NB4 (cell line): ENCODE results near the gene CGNL1.

Experiments used
- DNase-seq: peaks from one replicate; pipeline ENCODE4 v3.0.0; 2010; ENCODE audit warnings: low read depth
- H3K4me3 ChIP-seq: one replicate; pipeline ENCODE4 v1.5.1; 2011; ENCODE audit warnings: mild to moderate bottlenecking, low read depth, low read length, moderate library complexity
- MYC ChIP-seq: IDR thresholded peaks from 2 replicates; pipeline ENCODE4 v1.6.1; 2011; ENCODE audit warnings: low read depth, low read length
- POLR2A ChIP-seq: IDR thresholded peaks from 2 replicates; pipeline ENCODE4 v1.6.1; 2011; ENCODE audit warnings: mild to moderate bottlenecking; ENCODE audit not compliant: insufficient read length; ENCODE audit errors: extremely low read depth
- TF ChIP-seq, protein P1 (sequence below): IDR thresholded peaks from one replicate; pipeline ENCODE4 v1.5.1; 2012; ENCODE audit warnings: low read depth, low read length
- TF ChIP-seq, protein P2 (sequence below): IDR thresholded peaks from 2 replicates; pipeline ENCODE4 v1.6.1; 2011; ENCODE audit warnings: low read depth, low read length

Gene CGNL1

DNA sequence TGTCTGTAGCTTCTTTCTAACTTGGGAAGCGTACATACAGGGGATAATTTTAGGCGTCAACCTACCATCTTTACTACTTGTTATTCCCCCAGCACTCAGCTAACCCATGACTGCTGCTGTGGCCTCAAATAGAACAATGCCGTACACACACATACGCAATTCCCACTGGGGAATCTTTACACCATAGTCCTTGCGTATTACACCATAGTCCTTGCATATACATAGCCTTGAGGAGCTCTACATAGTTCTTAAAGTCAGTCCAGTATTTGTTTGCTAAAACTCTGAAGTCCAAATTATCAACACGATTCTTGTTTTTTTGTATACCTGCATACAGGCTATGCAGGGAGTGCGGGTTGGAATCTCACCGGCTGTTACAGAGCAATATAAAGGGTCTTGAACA, 67.2 kb downstream of the CGNL1 start:
- DNase-seq = peak; percentile 40
- TF ChIP-seq, protein P1, sequence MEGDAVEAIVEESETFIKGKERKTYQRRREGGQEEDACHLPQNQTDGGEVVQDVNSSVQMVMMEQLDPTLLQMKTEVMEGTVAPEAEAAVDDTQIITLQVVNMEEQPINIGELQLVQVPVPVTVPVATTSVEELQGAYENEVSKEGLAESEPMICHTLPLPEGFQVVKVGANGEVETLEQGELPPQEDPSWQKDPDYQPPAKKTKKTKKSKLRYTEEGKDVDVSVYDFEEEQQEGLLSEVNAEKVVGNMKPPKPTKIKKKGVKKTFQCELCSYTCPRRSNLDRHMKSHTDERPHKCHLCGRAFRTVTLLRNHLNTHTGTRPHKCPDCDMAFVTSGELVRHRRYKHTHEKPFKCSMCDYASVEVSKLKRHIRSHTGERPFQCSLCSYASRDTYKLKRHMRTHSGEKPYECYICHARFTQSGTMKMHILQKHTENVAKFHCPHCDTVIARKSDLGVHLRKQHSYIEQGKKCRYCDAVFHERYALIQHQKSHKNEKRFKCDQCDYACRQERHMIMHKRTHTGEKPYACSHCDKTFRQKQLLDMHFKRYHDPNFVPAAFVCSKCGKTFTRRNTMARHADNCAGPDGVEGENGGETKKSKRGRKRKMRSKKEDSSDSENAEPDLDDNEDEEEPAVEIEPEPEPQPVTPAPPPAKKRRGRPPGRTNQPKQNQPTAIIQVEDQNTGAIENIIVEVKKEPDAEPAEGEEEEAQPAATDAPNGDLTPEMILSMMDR = no peak
- TF ChIP-seq MYC (no peak), POLR2A (no peak)
- TF ChIP-seq, protein P2, sequence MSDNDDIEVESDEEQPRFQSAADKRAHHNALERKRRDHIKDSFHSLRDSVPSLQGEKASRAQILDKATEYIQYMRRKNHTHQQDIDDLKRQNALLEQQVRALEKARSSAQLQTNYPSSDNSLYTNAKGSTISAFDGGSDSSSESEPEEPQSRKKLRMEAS = no peak

DNA sequence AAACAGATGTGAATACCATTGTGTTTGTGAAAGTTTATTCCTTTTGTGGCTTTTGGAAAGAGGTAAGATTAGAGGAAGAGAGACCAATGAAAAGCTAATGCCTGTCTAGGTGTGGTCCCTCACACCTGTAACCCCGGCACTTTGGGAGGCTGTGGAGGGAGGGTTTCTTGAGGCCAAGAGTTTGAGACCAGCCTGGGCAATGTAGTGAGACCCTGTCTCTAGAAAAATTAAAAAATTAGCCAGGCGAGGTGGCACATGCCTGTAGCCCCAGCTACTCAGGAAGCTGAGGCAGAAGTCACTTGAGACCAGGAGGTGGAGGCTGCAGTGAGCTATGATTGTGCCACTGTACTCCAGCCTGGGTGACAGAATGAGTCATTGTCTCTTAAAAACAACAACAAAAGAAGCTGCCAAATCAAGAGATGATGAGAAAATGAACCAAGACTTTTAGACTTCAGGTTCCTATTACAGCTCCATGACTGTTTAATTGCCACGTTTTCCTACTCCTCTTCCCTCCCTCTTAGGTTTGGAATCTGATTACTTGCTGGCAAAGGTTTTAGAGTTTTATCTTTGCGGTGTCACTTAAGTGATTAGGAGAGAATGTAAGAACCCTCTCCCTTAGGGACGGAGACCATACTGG, 68.7 kb downstream of the CGNL1 start:
- TF ChIP-seq, protein P1 = no peak
- TF ChIP-seq MYC (no peak), POLR2A (no peak)
- TF ChIP-seq, protein P2 = no peak
- DNase-seq = peak; percentile 29
- H3K4me3 ChIP-seq = no peak overlapping the region

More for the DNA sequence above, 67.2 kb downstream of the CGNL1 start:
- H3K4me3 ChIP-seq = no peak overlapping the region

DNA sequence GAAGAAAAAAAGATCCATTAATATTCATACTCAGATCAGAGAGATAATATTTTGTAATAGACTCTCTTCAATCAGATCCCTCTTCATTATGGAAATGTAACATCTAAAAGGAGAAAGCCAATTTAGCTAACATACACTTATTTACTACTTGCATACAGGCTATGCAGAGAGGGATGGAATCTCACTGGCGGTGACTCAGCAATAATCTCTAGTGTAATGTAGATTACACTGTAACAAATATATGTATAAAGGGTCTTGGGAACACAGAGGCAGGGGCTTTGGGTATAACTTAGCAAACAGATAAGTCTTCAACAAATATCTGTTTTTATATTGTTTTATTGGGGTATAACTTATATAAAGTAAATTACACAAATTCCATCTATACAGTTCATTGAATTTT, 69.6 kb downstream of the CGNL1 start:
- H3K4me3 ChIP-seq = no peak overlapping the region
- TF ChIP-seq, protein P2 = no peak
- TF ChIP-seq, protein P1 = no peak
- TF ChIP-seq POLR2A (no peak), MYC (no peak)
- no peak for DNase-seq

DNA sequence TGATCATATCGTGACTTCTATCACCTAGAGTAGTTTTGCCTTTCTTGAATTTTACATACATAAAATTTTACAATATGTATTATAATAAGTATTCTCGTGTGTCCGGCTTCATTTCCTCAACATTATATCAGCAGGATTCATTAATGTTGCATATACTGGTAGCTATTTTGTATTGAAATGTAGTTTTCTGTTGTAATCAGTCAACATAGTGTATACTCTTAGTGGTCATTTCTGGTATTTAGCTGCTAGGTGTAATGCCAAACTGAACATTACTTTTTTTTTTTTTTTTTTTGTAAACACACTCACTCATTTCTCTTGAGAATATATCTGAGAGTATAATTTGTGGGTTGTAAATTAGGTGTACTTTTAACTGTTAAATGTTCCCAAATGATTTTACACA, 70.1 kb downstream of the CGNL1 start:
- no peak overlapping the region for H3K4me3 ChIP-seq
- TF ChIP-seq, protein P1 = no peak
- TF ChIP-seq, protein P2 = no peak
- TF ChIP-seq POLR2A (no peak), MYC (no peak)
- no peak for DNase-seq

DNA sequence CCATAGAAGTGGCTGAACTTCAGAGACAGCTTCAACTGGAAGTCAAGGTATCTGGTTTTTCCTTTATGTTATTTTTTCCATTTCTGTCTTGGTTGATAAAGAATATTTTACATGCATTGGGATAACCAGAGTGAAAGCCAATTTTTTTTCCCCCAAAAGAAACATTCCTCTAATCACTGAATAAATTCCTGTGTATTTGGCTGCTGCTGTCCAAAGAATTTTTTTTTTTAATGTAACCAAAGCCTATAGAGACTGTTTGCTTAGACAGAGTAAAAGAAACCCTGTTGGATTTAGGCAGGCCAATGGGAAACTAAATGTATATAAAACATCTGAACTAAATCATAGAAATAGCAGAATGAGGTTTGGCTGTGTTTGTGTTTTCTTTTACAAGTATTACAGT, 75.2 kb downstream of the CGNL1 start:
- TF ChIP-seq, protein P2 = no peak
- TF ChIP-seq, protein P1 = no peak
- no peak for TF ChIP-seq MYC
- no peak for TF ChIP-seq POLR2A
- H3K4me3 ChIP-seq = no peak overlapping the region
- no peak for DNase-seq
